Non-pigmented ciliary epithelial cell (primary cell): ENCODE data around the gene CNST.
A peak's percentile ranks its signal among the peaks of the same experiment; 100 is the strongest.
"Not testable (repeated sequence)": the region's sequence is repeated elsewhere in the genome, so short reads cannot be mapped to it uniquely, and the experiment has no call there.

Experiments
- DNase-seq: peaks from one replicate; pipeline ENCODE4 v3.0.0-alpha.2; 2010; ENCODE audit warnings: low read depth

The CNST gene

DNA sequence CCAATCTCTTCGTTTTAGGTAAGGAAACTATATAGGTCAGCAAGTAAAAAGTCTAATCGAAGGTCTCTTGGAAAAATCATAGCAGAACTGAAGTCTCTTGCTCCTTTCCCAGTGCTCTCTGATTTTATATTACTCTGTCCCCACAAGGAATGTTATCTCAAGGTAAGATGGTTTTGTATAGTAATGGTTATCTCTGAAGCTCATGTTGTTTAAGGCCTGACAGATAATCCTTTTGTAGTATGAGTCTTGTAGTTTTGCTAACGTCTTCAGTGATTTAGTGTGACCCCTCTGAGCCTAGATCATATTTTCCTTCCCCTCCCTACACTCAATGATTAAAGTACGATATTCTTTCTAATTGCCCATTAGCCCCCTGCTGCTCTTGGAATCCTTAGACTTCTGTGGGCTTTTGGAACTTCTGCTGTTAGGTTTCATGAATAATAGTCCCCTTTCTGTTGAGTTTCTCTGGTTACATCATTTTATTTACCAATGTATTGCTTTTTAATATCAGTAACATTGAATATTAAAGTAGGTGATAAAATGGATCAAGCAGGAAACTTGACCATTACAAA, 52.1 kb downstream of the CNST start:
- DNase-seq: no peak

DNA sequence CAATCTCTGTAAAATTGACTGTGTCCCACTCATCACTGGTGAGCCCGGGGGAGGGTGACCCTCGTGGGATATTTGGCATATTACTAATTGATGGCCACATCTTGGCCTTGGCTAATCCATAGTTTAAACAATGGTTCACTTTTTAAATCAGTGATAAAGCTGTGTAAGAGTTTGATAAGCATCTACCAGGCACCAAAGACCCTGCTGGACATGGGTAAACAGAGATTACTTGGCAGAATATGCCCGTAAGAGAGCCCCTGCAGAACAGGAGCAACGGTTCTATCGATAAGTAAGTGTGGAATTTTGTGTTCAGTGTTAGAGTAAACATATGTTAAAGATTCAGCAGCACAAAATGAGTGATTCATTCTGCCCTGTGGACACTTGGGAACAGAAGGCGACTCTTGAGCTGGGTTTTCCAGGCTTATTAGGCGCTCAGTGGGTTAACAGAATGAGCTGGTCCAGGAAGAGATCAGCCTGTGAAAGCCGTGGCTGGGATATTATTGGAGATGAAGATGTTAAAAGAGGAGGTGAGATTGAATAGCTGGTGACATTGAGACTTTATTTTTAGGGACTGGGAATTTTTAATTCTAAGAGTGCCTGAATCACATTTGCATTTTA, 55.9 kb downstream of the CNST start:
- DNase-seq: no peak

DNA sequence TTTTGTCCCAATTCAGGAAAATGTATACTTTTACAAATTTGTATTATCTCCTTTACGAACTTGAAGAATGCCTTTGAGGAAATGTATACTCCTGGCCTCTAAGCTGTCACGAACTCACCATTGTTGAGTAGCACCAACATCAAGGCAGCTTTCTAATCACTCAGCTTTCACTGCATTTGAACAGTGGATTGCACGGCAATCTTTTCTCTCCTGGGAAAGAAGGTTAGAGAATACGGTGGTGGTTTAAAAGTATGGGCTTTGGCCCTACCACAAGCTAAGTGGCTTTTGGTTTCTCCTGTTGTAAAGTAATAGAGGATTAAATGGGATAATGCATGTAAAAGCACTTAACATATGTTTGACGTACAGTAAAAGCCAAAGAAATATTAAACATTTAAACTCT, 57.8 kb downstream of the CNST start:
- DNase-seq: no peak

DNA sequence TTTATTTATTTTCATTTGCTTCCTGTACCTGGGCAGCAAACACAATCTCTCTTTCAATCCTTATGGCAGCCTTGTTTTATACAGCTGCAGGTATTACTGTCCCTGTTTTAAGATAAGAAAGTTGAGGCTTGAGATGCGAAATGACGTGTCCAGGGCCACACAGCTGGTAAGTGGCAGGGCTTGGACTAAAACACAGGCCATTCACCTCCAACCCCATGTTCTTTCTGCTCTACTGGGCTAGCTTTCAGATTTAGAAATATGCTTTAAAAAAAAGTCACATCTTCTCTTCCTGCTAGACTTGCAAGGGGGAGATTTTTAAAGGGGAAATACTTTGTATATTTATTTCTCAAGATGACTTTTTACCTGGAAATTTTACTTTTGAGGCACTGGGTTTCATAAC, 62.8 kb downstream of the CNST start:
- no peak for DNase-seq

DNA sequence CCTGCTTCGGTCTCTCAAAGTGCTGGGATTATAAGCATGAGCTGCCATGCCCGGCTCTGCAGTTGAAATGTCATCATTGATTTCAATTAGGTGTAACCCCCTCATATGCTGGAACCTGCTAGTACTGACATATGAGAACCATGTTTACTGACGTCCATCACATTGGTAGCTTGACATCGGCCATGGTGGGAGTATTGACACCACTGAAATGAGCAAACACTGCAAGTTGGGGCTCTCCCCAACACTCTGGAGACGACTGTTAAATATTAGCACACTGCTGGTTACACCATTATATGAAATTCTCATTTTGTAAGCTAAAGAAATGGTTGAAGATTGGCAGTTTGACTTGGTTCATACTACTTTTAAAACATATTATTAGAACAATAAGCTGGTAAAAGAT, 63.7 kb downstream of the CNST start:
- DNase-seq: no peak

DNA sequence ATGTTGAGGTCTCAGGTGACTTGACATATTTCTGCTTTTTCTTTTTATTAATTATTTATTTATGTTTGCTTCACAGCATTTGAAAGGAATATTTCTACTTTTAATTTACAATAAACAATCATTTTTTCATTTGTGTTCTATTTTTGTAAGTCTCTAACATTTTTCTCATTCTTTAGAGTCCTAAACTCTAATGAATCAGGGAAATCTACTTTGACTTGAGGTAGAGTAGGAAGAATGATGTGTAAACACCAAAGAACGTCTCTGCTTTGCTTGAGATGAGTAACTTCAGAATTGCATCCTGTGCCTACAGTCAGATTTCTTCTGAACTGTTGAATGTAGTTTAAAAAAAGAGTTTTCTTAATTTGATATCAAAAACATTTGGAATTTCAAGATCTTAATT, 65.2 kb downstream of the CNST start:
- peak; percentile 67 for DNase-seq

DNA sequence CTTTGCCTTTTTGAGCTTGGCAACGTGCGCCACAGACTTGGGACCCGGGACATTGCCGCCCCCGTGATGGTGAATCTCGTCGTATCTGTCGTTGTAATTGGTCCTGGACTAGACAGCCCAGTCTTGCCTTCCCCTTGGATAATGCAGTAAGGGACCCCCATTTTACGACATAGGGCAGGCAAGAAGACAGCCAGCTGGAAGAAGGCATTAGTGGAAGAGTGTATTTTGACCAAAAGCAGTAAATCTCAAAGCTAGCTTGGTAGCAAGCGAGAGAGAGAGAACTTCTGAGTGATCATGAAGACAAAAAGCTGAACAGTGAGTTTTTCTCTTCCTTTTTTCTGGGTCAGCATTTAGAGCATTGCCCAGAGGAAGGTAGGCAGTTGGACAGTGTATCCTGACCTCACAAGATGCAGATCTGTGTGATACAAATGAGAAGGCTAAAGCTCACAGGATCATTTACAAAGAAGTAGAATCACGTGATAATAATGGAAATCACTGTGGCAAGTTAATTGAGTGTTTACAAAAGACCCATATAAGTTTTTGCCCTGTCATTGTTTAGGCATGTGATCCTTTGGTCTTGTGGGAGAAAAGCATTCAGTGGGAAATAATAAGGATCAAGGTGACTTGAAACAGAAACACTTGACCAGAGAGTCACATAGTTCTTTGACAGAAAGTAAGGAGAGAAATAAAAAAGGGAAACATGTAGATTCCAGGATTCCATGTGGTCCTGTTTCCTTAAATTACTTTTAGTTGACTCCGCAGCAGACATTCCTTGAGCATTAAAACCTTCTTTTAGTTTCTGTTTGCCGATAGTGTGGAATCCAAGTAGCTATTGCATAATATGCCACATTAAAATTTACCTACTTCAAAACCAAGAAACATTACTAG, 66.3 kb downstream of the CNST start:
- DNase-seq: peak; percentile 74

DNA sequence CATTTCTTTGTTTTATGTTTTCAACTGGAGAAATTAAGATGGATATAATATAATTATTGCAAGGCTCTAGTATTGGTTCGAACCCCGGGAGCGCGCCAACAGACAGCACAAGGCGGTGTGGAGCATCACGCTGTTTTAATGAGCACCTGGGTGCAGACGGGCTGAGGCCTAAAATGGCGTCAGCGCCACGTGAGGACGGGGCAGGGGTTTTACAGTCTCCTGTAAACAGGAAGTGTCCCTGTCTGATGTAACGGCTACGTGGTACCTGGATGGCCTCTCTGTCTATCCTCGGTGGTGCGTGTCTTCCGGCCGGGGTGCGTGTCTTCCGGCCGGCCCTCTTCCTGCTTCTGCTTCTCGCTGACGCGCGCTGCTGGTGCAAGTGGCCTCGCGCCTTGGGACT, 68.4 kb downstream of the CNST start:
- not testable (repeated sequence) for DNase-seq

DNA sequence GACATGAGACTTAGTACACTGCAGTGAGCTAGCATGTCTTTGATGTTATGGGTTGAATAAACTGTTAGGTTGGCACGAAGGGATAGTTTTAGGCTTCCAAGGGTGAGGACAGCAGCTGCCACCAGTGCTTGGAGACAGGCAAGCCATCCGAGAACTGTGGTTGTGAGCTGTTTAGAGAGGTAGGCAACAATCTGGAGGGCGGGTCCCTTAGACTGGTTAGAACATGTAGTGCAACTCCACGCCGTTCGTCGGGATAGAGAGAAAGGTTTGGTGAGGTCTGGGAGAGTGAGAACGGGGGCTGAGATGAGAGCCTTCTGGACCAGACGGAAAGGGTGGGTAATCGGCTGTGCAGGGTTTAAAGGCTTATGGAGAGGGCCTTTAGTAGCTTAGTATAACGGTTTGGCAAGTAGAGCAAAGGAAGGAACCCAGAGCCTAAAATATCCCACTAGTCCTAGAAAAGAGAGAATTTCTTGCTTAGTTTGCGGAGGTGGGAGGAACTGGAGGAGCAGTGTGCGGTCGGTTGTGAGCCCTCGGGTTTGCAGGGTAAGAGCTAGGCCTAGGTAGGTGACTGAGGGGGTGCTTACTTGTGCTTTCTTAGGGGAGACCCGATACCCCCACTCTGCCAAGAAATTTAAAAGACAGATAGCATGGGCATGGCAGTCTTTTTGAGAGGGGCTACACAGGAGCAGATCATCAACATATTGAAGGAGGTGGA, 72.8 kb downstream of the CNST start:
- DNase-seq: no peak

DNA sequence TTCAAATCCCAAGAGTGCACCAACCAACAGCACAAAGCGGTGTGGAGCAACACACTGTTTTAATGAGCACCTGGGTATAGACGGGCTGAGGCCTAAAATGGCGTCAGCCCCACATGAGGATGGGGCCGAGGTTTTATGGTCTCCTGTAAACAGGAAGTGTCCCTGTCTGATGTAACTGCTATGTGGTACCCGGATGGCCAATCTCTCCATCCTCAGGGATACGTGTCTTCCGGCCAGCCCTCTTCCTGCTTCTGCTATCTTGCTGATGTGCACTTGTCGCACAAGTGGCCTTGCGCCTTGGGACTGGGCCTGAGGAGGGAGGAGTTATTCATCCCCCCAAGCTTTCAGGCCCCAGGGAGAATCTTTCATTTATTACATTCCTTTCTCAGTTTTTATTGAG, 73.5 kb downstream of the CNST start:
- DNase-seq: no peak

DNA sequence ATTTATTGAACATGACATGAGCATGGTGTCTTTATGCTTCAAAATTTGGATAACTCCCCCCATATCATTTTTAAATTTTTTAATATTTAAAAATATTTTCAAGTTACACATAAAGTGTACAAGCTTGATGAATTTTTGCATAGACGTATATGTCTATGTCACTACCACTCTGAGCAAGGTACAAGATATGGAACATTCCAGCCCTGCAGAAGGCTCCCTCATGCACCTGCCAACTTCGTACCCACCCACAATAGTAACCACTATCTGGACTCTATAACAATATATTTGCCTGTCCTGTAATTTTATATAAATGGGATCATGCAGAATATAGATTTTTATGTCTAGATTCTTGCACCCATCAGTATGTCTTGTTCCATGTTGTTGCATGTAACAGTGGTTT, 74.5 kb downstream of the CNST start:
- no peak for DNase-seq

DNA sequence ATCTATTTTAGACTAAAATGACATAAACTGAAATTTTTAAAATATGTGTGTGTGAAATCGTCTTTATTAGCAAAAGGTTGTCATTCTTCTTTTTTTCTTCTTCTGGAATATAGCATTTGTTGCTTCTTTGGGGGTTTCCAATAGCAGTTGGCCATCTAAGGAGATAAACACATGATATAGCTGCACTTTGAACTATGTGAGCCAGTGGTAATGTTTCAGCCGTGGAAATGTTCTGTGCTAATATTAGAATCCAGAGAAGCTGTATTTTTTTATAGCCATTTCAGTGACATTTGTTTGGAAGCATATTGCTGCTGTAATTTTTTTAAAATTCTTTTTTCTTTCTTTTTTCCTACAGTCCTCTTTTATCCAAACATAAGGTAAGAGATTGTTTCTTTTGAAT, 75.1 kb downstream of the CNST start:
- no peak for DNase-seq

DNA sequence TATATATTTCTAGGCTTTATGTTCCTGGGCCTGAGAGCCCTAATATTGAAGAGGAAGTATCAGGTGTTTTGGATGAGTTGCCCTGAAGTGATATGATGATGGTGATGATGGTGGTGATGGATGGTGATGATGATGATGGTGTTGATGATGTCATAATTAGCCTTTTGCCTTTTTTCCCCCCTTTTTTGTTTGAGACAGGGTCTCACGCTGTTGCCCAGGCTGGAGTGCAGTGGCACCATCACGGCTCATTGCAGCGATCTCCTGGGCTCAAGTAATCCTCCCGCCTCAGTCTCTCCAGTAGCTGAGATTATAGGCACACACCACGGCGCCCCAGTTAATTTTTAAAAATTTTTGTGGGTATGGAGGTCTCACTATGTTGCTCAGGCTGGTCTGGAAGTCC, 76.5 kb downstream of the CNST start:
- no peak for DNase-seq

DNA sequence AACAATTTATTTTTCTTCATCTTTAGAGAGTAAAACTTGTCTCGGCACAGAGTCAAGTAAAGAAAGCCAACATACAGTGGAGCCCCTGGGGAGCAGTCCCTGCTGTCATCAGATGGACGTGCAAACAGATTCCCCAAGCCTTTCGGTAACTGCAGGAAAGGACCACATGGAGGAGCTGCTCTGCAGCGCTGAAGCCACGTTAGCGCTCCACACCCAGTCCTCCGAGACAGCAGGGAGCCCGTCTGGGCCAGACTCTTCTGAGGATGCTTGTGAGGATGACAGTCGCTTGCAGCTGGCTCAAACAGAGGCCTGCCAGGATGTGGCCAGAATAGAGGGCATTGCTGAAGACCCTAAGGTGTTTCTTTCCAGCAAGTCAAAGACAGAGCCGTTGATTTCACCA, 80.9 kb downstream of the CNST start:
- peak; percentile 45 for DNase-seq

DNA sequence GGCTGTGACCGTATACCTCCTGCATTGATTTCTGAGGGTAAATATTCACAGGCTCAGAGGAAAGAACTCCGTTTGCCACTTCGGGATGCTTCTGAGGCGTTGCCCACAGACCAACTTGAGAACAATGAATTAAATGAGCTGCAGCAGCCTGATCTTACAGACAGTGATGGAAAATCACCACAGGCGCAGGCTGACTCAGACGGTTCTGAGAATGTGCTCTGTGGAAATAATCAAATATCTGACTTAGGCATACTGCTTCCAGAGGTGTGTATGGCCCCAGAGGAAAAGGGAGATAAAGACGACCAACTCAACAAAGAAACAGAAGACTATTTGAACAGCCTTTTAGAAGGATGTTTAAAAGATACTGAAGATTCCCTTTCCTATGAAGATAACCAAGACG, 81.3 kb downstream of the CNST start:
- DNase-seq: no peak

DNA sequence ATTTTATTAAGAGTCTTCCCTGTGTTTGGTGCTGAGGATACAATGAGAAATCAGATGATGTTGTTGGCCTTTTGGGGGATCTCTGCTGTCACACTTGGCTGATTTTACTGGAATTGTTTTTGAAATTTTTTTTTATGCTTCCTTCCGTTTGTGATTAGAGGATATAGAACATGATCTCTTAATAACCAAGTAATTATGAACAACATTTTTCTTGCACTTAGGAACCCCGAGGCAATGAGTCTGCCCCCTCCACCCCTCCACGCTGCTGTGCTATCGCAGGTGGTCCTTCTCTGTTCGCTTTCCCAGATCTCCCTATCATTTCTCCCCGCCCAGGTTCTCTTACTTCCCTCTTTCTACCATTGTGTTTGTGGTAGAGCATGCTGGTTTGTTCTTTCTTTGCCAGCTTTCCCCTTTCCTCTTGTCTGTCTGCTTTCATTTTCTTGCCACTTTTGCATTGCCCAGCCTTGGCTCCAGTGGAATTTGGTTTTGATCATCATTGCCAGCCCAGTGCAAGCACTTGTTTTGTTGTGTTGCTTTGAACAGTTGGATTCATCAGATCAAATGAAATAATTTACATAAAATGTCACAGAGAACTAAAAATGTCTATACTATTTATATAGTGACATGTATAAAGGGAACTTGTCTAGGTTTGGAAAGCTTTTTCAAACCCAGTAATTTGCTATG, 84.9 kb downstream of the CNST start:
- DNase-seq: no peak

DNA sequence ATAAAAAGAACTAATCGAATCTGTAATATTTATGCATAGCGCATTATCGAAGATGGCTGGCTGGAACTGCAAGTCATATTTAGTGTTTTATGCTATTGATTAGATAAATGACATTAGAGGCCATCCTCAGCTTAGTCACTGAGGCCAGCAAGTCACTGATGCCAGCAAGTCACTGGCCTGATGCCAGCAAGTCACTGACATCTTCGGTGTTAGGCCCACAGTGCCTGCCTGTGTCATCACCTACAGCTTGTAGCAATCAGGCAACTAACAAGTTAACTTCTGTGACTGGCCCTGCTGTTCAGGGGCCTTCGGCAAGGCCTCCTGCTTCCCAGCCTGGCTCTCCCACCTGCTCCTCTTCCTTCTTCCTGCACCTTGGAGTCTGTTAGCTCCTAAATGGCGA, 92.3 kb downstream of the CNST start:
- DNase-seq: no peak

DNA sequence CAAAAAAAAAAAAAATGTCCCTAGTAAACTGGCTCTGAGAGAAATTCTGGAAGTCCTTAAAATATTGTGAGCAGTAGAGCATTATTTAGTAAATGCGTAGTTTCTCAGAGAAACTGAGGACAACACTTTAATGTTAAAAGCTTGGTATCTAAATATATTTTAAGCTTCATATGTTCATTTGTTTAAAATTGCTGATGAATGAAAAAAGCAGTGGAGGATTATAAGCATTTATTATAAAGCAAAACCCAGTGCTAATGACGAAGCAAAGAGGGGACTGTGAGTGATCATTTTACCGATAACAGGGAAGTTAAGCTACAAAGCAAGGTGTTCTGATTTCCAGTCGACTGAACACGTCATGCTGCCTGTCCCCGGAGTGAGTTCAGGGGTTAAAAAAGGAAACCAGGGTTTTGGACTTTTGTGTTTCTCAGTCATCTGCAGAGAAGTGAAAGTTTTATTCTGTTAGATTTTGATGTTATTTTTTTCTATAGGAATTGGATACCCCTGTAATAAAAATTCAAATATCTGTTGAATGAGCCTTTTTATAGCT, 93.4 kb downstream of the CNST start:
- no peak for DNase-seq

DNA sequence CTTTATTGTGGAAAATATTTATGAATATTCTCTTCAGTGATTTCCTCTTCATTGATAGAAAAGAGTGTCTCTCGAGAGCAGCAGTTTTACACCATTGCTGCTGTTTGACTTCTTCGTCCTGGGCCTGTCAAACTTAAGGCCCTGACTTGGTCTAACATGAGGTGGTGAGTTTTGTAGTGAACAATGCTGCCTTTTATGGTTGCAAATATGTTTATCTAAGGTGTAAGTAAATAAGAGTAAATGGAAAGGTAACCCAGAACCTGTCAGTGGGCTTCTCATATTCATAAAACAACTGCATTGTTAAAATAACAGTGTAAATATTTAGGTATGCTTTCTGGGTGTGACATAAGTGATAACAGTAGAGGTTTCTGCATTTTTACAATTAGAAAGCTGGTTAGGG, 95.2 kb downstream of the CNST start:
- no peak for DNase-seq

DNA sequence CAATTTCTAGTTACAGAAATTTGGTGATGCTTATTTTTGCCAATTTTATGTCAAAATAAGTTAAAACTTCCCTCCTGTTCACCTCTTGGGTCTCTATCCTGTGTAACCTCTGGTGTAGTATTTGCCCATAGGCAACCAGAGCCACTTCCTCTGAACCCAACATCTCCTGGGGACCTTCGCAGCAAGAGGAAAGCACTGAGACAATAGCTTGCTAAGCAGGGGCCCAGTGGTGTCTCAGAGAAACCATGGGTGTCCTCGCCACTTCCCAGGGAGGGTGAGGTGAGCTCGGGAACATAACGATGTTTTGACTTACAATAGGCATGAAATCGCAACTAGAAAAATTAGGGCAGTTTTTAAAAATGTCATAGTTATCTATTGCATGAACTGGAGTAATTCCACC, 101.5 kb downstream of the CNST start:
- DNase-seq: no peak

DNA sequence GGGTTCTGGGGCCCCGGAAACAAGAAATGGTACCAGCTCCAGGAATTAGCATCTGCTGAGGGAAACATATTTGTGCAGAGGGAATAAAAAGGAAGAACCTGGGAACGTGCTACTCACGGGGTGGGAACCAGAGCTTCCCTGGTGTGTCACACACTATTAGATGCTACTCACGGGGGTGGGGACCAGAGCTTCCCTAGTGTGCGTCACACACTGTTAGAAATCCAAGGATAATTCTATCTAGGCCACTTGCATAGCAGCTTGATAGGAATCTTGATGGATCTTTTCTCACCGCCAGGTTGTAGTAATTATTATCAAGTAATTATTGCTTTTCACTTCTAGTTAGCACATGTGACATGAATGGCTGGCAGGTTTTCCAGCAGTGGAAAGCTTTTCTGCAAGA, 103.4 kb downstream of the CNST start:
- no peak for DNase-seq

DNA sequence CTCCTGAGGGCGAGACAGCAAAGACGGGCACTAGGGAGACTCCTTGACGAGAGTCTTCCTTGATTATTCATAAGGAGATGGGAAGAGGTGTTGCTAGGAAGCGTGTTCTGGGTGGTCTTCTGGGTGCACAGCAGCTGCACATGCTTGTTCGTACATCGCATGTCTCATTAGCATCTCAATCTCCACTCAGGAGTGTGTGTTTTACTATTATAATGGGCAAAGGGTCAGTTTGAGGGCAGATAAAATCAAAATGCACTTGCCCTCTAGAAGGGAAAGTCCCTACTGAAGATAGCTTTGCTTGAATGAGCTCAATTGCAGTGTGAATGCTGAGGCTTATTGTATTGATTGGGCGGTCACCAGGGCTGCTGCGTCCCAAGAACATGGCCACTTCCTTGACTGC, 107.8 kb downstream of the CNST start:
- no peak for DNase-seq
